SHP77 (cell line): Measurements from ENCODE around the gene BCL2L12.

Experiments used
- DNase-seq, 2 experiments: peaks; one replicate each; lab custom pipeline; 2025; lab: John Stamatoyannopoulos, UW

BCL2L12 gene

DNA sequence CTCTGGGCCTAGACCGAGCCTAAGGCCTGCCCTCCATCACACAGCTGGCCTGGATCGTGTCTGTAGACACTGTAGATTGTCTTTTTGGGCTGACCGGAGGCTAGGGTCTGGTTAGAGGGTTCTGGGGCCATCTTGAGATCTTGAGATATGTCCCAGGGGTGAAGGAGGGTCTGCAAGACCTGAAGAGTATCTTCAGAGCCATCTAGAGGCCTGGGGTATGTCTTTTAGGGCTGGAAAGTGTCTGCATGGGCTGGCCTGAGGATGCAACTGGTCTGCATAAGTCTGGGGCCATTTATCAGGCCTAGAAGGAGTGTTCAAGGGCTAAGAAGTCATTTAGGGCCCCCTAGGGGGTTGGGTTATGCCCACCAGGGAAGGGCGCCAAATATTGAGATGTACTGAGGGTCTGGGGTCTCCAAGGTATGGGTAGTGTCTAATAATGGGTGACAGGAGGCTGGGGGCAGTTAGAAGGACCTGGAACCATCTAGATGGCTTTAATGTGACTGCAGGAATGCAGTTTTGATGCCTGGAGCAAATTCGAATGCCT lies 23.2 kb upstream of the BCL2L12 start:
- no peak for DNase-seq

DNA sequence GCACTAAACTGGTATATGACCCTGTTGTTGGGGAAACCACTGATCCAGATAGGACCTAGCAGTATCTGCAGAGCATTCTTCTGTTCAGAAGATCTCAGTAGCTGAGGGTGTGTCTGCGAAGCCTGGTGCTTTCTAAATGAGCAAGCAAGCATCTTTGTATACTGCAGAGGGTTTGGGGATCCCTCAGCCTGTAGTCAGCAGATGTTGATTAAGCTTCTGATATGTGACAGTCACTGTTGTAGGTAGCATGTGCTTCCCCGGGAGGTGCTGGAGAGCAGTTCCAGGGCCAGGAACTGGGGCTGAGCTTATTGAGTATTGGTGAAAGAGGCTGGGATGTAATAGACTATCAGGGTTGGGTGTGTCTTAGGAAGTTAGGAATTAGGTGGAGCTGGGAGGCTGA lies 22.3 kb upstream of the BCL2L12 start:
- no peak for DNase-seq

- no peak for DNase-seq
Observed at GRCh38 chr19:49645592-49645991, 20.1 kb upstream of the BCL2L12 start.

DNA sequence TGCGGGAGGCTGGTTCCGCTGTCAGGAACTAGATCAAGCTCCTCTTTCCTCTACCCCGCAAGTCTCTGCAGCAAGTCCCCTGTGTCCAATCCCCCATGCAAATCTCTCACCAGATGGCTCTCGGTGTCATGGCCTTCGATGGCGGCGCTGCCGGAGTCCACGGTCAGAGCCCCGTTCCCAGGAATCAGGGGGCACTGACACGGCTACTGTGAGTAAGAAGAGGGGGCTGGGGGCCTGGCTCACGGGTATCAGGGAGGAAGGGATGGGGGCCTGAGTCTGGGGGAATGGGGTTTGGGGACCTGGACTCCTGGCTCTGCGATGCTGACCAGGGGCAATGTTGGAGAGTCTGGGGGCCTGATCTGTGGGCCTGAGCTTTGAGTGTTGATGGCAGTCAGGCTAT lies 19.7 kb upstream of the BCL2L12 start:
- no peak for DNase-seq

DNA sequence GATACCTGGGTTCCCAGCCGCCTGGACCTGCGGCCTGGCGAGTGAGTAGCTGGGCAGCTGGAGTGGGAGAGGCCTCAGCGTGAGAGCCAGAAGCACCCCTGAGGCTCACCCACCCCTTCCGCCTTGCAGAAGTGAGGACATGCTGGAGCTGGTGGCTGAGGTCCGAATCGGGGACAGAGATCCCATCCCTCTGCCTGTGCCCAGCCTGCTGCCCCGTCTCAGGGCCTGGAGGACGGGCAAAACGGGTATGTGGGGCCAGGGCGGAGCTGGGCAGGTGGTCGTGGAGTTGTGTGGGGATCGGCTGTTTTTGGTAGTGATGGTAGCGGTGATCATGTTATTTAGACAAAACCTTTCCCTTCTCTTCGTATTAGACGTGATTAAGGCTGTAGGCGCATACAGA lies 19.1 kb upstream of the BCL2L12 start:
- DNase-seq: no peak

DNA sequence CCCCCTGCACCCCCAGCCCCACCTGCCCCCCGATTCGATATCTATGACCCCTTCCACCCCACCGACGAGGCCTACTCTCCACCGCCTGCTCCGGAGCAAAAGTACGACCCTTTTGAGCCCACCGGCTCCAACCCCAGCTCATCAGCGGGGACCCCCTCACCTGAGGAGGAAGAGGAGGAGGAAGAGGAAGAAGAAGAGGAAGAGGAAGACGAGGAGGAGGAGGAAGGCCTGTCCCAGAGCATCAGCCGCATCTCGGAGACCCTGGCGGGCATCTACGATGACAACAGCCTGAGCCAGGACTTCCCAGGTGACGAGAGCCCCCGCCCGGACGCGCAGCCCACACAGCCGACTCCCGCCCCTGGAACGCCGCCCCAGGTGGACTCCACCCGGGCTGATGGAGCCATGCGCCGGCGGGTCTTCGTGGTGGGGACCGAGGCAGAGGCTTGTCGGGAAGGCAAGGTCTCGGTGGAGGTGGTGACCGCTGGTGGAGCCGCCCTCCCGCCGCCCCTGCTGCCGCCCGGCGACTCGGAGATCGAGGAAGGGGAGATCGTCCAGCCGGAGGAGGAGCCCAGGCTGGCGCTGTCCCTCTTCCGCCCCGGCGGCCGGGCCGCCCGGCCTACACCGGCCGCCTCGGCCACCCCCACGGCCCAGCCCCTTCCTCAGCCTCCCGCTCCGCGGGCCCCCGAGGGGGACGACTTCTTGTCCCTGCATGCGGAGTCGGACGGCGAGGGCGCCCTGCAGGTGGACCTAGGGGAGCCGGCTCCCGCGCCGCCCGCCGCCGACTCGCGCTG lies 14.5 kb upstream of the BCL2L12 start:
- no peak for DNase-seq

- no peak for DNase-seq
Observed at GRCh38 chr19:49651820-49652550, 13.7 kb upstream of the BCL2L12 start.

- DNase-seq: no peak
Observed at GRCh38 chr19:49652551-49653465, 12.9 kb upstream of the BCL2L12 start.

DNA sequence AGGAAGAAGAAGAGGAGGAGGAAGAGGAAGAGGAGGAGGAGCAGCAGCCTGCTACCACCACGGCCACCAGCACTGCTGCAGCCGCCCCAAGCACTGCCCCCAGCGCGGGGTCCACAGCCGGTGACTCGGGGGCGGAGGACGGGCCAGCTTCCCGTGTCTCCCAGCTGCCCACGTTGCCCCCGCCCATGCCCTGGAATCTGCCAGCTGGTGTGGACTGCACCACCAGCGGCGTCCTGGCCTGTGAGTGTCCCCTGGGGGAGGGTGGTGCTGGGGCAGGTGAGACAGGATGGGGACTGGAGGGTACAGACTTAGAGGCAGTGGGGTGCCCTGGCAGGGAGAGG lies 12.3 kb upstream of the BCL2L12 start:
- DNase-seq: no peak

DNA sequence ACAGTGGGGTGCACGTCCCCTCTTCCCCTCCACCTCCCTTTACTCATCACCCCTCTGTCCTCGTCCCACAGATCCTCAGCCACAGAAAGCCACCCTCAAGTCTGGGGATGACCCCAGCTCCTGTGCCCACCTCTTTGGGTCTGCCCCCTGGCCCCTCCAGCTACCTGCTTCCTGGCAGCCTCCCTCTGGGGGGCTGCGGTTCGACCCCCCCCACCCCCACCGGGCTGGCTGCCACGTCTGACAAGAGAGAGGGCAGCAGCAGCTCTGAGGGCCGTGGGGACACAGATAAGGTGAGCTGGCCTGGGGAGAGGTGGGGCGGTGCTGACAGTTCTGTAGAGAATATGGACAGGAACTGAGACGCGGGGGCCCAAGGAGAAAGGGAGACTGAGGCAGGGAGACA lies 11.2 kb upstream of the BCL2L12 start:
- no peak for DNase-seq

DNA sequence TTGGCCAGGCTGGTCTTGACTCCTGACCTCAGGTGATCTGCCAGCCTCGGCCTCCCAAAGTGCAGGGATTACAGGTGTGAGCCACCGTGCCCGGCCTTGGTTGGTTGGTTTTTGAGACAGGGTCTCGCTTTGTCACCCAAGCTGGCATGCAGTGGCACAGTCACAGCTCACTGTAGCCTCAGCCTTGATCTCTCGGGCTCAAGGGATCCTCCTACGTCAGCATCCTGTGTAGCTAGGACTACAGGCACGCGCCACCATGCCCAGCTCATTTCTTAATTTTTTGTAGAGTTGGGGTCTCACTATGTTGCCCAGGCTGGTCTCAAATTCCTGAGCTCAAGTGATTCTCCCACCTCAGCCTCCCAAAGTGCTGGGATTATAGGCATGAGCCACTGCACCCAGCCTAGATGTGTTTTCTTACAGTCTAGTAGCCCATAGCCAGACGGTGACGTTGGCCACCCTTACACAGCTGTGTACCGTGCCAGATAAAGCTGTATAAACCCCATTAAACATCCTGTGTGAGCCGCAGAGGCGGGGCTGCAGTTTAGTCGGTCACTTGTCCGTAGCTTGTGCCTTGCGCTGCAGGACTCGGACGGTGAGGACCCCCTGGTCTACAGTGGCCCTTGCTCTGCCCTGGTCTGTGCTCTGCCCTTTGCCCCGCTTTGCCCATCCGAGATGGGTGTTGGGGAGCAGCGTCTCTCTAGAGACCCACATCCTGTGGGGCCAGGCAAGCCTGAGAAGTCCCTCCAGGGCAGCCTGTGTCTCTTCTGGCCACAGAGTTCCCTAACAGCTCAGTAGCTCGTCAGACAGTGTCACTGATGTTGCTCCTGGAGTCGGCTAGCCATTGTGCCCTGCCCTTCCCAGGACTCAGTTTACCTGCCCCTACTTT lies 9.9 kb upstream of the BCL2L12 start:
- no peak for DNase-seq

- DNase-seq: no peak
Observed at GRCh38 chr19:49656456-49657109, 9.2 kb upstream of the BCL2L12 start.

GRCh38 chr19:49657493-49658138 lies 8.1 kb upstream of the BCL2L12 start:
- no peak for DNase-seq

- DNase-seq: no peak
Observed at GRCh38 chr19:49658139-49658517, 7.6 kb upstream of the BCL2L12 start.

DNA sequence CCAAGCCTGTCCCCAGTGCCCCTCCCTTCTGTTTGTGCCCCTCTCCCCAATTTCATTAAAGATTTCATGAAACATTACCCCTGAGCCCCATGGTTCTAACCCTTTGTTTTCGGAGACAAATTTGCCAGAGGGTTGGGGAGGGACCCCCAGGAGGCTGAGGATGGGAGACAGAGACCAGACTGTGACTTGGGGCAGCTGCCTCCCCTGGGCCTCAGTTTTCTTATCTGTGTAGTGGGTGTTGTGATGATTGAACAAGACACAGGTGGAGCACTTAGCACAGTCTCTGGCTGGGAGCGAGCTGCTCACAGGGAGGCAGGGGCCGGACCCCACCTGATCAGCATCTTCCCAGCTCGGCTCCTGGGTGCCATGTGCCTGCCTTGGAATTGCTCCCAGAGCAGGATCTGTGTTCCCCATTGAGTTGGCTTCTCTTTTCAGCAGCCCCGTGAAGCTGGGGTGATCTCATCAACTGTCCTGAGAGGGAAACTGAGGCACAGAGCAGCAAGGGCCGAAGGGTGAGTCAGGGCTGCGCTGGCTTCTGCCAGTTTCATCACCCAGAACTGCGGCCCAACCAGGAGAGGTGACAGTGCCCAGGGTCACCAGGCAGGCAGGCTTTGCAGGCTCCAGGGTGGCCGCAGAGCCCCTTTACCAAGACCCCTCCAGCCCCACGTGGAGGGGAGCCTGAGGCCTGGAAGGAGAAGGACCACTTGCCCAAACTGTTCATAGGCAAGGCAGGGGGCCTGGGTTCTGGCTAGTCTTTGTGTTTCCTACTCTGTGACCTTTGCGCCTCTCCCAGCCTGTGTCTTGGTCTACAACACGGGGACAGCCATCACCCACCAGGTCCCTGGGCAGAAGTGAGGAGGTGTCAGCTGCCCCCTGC lies 6.9 kb upstream of the BCL2L12 start:
- no peak for DNase-seq

DNA sequence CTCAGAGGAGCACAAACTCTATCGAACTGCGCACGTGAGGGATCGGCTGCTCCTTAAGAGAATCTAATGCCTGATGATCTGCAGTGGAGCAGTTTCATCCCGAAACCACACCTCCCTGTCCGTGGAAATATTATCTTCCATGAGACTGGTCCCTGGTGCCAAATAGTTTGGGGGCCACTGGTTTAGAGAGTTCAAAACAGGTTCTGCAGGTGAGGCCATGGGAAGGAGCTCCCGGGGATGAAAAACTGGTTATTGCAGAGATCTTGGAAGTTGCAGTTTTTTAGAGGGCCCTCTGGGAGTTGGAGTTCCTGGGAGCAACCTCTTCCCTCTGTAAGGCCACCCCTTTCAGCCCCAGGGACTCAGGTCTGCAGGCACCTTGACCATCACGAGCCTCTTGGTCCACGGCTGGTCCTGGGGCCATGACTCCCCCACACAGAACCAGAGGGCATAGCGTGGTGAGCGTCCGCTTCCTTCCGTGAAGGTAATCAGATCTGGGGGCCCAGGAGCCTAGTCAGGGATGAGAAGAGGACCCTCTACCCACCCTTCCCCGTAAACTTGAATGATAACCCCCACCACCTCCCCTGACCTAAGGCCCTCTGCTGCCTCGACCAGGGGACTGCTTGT lies 5.3 kb upstream of the BCL2L12 start:
- DNase-seq: no peak

DNA sequence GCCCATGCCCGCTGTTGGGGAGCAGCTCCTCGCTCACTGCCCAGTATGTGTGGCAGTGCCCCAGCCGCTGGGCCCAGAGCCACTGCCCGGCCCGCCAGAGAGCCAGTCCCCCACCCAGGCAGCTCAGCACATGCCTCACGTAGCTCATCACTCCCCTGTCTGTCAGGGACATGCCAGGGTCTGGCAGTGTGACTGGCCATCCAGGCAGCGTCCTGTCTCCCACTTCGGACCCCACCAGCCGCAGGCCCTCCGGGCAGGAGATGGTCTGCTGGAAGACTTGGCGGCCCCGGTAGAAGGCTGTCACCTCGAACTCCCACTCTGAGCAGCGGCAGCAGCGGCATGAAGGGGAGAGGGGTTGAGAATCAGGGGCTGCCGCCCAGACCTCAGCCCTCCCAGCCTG lies 3.7 kb upstream of the BCL2L12 start:
- DNase-seq: no peak

DNA sequence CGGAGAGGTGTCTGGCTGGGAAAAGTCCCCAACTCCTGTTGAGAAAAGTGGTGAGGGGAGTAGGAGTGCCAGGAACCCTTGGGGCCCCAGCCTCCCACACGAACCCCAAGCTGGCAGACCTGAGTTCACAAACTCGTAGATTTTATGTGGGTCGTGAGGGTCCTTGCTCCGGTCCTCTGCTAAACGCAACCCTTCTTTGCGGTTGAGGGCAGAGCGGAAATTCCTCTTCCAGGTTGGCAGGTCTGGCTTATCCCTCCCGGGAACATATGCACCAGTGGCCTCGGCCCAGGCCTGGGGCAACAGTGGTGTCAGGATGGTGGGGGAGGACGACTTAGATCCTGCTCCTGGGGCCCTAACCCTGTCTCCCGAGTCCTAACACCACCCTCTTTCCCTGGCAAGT lies 2.5 kb upstream of the BCL2L12 start:
- no peak for DNase-seq
